Activated CD8-positive, alpha-beta memory T cell treated with anti-CD3 and anti-CD28 coated beads for 24 hours (primary cell): ENCODE measurements around the gene STK16.

ENCODE experiments used
- DNase-seq: peaks from one replicate; pipeline ENCODE4 v3.0.0-alpha.2; 2020

STK16 gene

GRCh38 chr2:219214141-219214540 lies 31.1 kb upstream of the STK16 start:
- DNase-seq, result no peak

- no peak for DNase-seq
Observed at GRCh38 chr2:219214786-219215185, 30.5 kb upstream of the STK16 start.

DNA sequence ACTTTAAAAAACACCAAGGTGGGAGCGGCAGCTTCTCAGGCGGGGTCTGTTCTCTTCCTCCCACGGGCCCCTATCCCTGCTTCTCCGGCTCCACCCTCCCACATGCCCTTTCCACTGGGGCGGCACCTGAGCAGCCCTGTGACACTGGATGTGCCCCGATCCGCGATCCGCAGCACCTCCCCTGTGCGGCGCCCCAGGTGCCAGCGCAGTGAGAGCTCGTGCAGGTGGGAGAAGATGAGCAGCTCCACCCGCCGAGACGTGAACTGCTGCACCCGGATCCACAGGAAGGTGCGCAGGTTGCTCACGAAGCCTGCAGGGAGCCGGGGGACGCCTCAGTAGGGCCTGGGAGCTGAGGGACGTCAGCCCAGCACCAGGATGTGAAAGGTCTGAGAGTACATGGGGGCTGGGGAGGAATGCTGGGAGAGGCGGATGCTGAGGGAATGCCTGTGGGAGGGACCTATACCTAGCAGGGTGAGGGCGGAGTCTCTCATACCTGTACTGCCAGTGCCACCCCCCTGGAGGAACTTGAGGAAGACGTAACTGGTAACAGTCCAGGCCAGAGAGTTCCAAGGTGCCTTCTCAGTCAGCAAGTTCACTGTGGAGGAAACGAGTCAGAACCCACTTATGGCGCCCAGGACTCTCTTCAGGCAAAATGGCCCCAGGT lies 29.3 kb upstream of the STK16 start:
- no peak for DNase-seq

DNA sequence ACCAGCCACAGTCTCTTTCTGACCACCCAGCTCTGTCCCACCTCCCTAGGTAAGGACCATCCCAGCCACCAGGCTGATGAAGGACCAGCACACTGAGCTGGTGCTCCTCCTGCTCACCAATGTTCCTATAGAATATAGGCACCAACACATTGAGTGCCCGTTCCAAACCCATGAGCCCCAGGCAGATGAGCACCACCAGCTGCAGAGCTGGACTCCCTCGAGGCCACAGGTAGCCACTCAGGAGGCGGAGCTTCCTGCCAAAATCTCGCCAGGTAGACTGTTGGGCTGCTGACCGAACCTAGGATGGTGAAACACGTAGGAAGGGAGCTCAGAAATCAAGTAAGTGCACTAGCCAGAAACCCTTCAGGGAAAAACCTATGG lies 28.8 kb upstream of the STK16 start:
- DNase-seq, result no peak

DNA sequence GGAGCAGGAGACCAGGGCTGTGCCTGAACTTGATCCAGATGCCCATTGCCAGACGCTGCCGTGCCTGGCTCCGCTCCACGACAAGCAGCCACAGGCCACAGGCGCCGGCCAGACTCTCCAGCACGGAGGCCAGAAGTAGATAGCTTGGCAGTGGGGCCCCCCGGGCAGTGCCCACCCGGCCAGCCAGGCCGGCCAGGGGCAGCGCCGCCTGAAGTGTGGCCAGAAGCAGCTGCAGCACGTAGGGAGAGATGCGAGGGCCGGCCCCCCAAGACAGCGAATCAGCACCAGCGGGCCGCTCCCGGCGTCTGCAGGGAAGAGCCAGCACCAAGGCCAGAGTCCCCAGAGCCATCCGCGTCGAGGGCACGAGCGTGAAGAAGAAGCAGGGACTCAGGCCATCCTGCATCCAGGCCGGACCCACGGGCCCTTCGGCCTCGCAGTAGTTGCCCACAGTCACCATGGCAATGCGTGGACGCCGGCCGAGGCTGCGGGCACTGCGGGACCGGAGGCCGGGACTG lies 27.0 kb upstream of the STK16 start:
- no peak for DNase-seq

DNA sequence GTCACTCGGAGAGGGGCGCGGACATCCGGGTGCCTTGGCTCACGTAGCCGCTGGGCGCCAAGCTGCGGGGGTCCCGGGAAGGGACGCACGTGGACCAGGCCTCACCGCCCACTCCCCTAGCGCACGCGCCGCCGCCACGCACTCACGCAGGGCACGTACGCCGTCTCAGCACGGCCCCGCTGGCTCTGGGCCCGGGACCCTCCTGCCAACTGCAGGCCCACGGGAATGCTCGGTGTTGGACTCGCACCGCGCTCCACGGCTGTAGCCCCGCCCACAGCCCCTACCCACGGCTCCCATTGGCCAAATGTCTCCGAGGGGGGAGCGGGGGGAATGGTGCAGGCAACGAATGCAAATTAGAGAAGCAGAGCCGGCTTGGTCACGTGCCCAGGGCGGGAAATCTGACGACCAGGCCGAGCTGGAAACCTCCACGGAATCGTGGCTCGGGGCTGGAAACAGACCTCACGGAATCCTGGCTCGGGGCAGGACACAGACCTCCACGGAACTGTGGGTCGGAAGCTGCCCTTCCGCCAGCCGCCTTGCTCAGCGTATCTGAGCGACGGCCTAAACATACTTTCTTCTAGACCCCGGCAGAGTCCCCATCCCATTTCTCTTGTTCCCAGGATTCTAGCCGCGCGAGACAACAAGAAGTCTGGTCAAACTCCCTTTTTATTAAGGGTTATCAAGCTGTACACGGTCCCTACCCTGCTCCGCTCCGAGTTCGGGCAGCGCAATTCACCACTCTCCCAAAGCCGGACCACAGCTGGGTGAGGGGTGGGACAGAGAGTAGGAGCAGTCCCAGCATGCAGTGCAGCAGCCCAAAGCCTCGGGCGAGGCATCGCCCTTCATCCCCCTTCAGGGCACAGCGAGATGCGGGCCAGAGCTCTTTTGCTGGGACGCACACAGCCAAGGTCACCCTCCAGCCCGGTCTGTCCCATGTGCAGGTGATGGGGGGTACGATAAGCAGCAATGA lies 26.3 kb upstream of the STK16 start, which contains the start of gene ABCB6:
ABCB6 (minus strand) TSS at position 227 of the 970 bp plus-strand sequence. CDS start 285 bp downstream, outside the sequence.
- DNase-seq, result peak; percentile 93

DNA sequence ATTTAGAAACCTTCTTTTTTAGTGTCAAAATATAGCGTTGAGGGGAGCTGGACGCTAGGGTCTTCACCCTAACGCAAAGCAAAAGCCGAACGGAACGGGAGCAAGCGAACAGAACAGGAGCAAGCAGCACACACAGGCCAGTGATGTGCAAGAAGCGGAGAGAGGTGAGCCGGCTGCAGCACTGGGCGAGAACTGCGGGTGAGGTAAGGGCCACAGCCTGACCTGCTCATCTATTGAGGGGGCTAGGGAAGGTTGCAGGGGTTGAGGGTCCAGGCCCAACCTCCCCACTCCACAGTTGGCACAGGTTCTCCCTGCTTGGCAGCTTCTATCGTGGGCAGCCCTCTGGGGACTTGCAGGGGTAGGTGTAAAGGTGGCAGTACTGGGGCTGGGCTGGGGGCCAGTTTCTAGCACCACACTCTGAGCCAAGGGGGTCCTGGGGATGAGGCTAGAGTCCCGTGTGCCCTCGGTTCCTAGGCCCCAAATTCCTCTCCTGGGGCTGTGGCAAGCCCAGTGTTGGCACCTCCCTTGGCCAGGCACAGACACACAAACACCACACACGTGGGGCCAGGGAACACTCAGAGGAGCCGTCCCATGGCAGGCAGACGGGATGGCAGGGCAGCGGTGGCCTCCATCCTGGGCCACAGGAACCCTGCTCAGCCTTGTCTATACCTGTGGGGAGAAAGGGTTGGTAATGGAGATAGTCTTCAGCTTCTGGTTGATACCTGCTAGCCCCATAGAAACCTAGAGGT lies 25.3 kb upstream of the STK16 start:
- no peak for DNase-seq

- DNase-seq, result no peak
Observed at GRCh38 chr2:219220652-219221402, 24.5 kb upstream of the STK16 start.

GRCh38 chr2:219221957-219222518 lies 23.2 kb upstream of the STK16 start:
- no peak for DNase-seq

GRCh38 chr2:219223831-219224610 lies 21.3 kb upstream of the STK16 start:
- DNase-seq, result no peak

GRCh38 chr2:219225350-219225749 lies 19.9 kb upstream of the STK16 start:
- no peak for DNase-seq

- no peak for DNase-seq
Observed at GRCh38 chr2:219228041-219228910, 17.0 kb upstream of the STK16 start.

GRCh38 chr2:219228911-219229304 lies 16.4 kb upstream of the STK16 start:
- DNase-seq, result no peak

- DNase-seq, result peak; percentile 97
Observed at GRCh38 chr2:219229305-219230058, 15.8 kb upstream of the STK16 start, which contains the start of the genes ANKZF1 and ATG9A. ANKZF1 (plus strand) TSS chr2:219229806; CDS start chr2:219230258, 452 bp downstream. ATG9A (minus strand) TSS chr2:219229636; CDS start chr2:219228024, 1,612 bp downstream.

DNA sequence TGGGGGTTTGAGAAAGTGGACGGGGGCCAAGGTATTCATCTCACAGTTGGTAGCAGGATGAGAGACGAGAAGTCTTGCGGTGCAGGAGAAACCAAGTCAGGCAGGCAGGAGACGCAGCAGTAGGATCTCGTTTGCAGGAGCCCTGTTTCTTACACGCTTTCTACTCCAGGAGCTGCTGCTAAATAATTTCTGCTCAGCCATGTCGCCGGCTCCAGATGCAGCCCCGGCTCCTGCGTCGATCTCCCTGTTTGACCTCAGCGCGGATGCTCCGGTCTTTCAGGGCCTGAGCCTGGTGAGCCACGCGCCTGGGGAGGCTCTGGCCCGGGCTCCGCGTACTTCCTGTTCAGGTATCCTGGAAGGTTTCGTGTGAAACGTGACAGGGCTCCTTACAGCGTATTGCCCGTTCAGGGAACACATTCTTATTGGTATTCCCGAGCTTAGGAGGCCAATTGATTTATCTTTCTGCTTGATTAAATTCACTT lies 15.2 kb upstream of the STK16 start:
- DNase-seq, result peak; percentile 79

- DNase-seq, result no peak
Observed at GRCh38 chr2:219234331-219234730, 10.9 kb upstream of the STK16 start.

DNA sequence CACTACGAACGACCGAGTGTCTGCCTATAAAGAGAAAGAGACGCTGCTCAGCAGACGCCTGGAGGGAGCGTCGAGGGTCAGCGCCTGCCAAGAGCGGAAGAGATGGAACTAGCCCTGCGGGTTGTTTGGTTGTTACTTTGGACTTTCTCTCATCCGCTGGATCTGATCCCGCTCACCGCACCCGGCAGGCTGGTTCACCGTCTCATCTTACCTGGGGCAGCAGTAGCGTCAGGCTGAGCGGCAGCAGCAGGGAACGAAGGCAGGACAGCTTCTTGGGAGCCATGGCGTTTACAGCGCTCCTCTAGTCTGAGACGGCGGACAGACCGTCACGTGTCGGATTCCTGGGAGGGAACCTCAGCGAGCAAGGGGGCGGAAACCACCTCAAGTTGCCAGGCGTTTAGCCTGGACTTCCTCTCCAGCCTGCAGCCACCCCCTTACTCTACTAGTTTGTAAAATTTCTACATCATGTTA lies 2.0 kb upstream of the STK16 start:
- DNase-seq, result no peak

DNA sequence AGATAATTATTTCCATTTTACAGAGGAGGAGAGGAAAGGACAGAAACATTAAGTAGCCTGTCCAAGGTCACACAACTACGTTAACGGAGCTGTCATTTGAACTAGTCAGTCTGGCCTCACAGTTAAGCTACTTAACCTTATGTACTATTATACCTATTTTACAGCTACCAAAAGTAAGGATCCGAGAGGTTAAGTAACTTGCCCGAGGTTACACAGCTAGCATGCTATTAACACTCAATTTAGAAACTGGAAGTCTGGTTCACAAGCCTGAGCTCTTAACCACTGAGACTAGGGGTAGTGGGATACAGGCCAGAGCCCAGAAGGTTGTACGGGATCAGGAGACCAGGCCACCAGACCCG lies 511 bp upstream of the STK16 start:
- DNase-seq, result no peak

DNA sequence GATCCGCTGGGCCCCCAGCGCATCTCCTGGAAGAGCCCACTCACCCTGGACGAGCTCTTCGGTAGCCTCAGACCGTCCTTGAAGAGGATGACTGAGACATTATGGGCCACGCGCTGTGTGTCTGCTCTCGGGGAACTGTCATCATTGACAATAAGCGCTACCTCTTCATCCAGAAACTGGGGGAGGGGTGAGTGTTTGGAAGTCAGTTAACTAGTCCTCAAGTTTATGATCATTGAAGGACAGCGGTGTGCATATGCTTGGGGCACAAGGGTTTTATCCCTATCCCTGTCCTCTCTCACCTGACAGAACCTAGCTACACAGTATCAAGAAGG lies 586 bp downstream of the STK16 start:
- DNase-seq, result no peak
